Panc1 (cell line): Measurements from ENCODE around the gene TP53BP2.

Experiments used
- CTCF ChIP-seq: fragments of 450-650 bp; IDR thresholded peaks from 2 replicates; pipeline ENCODE4 v1.5.1; 2017; ENCODE audit warnings: mild to moderate bottlenecking
- POLR2AphosphoS5 ChIP-seq: IDR thresholded peaks from 2 replicates; pipeline ENCODE4 v1.6.1; 2012; ENCODE audit warnings: mild to moderate bottlenecking, low read depth, low read length, moderate library complexity
- SIN3A ChIP-seq: IDR thresholded peaks from 2 replicates; pipeline ENCODE4 v1.6.1; 2012; ENCODE audit warnings: low read depth, mild to moderate bottlenecking, low read length, moderate library complexity, borderline replicate concordance; ENCODE audit not compliant: insufficient read depth

GRCh38 chr1:223802032-223802431 is 43.7 kb downstream of the TP53BP2 start:
- TF ChIP-seq CTCF: no peak
- TF ChIP-seq SIN3A: no peak
- TF ChIP-seq POLR2AphosphoS5: no peak
